Astrocyte (in vitro differentiated cells and primary cell): ENCODE data around the gene HCAR1.

ENCODE experiments used
- CTCF ChIP-seq: IDR thresholded peaks from 2 replicates; pipeline ENCODE4 v1.5.1; 2011; ENCODE audit warnings: low read depth, mild to moderate bottlenecking, inconsistent platforms, low read length, moderate library complexity; ENCODE audit not compliant: insufficient read depth
- EZH2 ChIP-seq: IDR thresholded peaks from 2 replicates; pipeline ENCODE4 v1.6.1; 2012; ENCODE audit warnings: mild to moderate bottlenecking, low read length, inconsistent platforms; ENCODE audit not compliant: insufficient read depth

GRCh38 chr12:122729583-122730214, 945 bp downstream of the HCAR1 start:
- TF ChIP-seq CTCF (no peak), EZH2 (no peak)
